ENCODE data around the gene BCL11B. TPM values are rescaled to one million over a fixed set of nuclear protein-coding genes. Genes with fewer than 3 reads are reported as not detected.

Gene BCL11B
- total and polyA plus RNA-seq, 4 donors, result 0.20 to 2.3 (median 0.66) TPM

DNA sequence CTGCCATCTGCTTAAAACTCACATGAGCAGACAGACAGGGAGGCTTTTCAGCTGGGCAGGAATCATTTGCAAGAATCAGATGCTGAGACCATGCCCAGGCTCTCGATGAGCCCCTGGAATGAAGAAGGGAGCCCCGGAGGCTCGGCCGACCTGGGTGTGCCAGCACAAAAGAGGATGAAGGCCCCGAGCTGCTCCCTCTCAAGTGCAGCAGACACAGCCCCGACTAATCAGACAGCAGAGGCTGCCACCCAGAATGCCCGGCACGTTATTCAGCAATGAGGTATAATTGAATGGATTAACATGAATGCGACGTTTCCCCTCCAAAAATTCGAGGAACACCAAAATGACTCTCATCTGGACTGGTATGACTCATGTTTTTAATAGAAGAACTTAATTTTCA is 58.9 kb downstream of the BCL11B start:
- Histone ChIP-seq H3K4me3 (no peak overlapping the region), H3K4me1 (ENCODE audit: control insufficient read depth in 5 of 5, insufficient read depth in 5 of 5, low read length in 5 of 5) (peaks cover 0 to 35% (median 4%) of the 10 kb centered on the region in 5 donors), H3K36me3 (ENCODE audit: control insufficient read depth in 4 of 4, insufficient read depth in 4 of 4, low read length in 4 of 4) (no peaks in the 10 kb centered on the region), H3K27ac (ENCODE audit: low read depth in 1 of 2, low read length in 1 of 2) (no peak overlapping the region), H3K27me3 (ENCODE audit: control insufficient read depth in 3 of 3, insufficient read depth in 3 of 3, low read length in 2 of 3) (no peaks in the 10 kb centered on the region), H3K9ac (ENCODE audit: insufficient read depth in 1 of 2, low read length in 2 of 2) (no peak overlapping the region), H3K9me3 (ENCODE audit: control insufficient read depth in 4 of 4, insufficient read depth in 3 of 4, low read length in 3 of 4) (peaks cover 0 to 3% (median 0%) of the 10 kb centered on the region in 4 donors)
- TF ChIP-seq, protein P1, sequence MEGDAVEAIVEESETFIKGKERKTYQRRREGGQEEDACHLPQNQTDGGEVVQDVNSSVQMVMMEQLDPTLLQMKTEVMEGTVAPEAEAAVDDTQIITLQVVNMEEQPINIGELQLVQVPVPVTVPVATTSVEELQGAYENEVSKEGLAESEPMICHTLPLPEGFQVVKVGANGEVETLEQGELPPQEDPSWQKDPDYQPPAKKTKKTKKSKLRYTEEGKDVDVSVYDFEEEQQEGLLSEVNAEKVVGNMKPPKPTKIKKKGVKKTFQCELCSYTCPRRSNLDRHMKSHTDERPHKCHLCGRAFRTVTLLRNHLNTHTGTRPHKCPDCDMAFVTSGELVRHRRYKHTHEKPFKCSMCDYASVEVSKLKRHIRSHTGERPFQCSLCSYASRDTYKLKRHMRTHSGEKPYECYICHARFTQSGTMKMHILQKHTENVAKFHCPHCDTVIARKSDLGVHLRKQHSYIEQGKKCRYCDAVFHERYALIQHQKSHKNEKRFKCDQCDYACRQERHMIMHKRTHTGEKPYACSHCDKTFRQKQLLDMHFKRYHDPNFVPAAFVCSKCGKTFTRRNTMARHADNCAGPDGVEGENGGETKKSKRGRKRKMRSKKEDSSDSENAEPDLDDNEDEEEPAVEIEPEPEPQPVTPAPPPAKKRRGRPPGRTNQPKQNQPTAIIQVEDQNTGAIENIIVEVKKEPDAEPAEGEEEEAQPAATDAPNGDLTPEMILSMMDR (IDR thresholded peaks at IDR 0.05; ENCODE audit: control extremely low read depth, extremely low read depth), result no peak
- DNase-seq, result no peak
- ATAC-seq (ENCODE audit: insufficient read depth, low FRiP score), result no peak
- WGBS, 2 donors, result 74 to 86% methylated on average over 11 of the region's 11 CpGs

DNA sequence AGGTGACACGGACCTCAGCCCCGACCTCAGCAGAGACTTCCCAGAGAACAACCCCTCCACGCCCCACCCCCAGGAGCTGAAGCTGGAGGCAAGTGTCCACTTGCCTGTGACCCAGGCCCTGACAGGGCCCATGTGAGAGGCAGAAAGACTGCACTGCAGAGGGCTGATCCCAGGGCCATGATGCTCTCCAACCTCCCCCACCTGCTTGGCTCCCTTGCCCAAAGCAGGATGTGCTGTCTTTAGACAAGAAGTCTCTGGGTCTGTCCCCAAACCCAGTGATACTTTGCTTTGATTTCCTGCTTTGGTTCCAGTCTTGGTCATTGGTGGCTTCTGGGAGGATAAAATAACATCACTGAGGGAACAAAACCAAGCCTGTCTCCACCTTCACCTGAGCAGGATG is 59.4 kb downstream of the BCL11B start:
- Histone ChIP-seq H3K27me3 (ENCODE audit: control insufficient read depth in 3 of 3, insufficient read depth in 3 of 3, low read length in 2 of 3) (no peaks in the 10 kb centered on the region), H3K9ac (ENCODE audit: insufficient read depth in 1 of 2, low read length in 2 of 2) (no peak overlapping the region), H3K4me3 (no peak overlapping the region), H3K27ac (ENCODE audit: low read depth in 1 of 2, low read length in 1 of 2) (no peak overlapping the region), H3K36me3 (ENCODE audit: control insufficient read depth in 4 of 4, insufficient read depth in 4 of 4, low read length in 4 of 4) (no peaks in the 10 kb centered on the region), H3K9me3 (ENCODE audit: control insufficient read depth in 4 of 4, insufficient read depth in 3 of 4, low read length in 3 of 4) (peaks cover 0 to 3% (median 0%) of the 10 kb centered on the region in 4 donors), H3K4me1 (ENCODE audit: control insufficient read depth in 5 of 5, insufficient read depth in 5 of 5, low read length in 5 of 5) (peaks cover 0 to 35% (median 4%) of the 10 kb centered on the region in 5 donors)
- TF ChIP-seq, protein P1 (IDR thresholded peaks at IDR 0.05; ENCODE audit: control extremely low read depth, extremely low read depth), result no peak
- WGBS, 2 donors, result 84 to 86% methylated on average over 3 of the region's 3 CpGs
- ATAC-seq (ENCODE audit: insufficient read depth, low FRiP score) (no peak), DNase-seq (no peak)

GRCh38 chr14:99212199-99212598 is 59.8 kb downstream of the BCL11B start:
- TF ChIP-seq, protein P1 (IDR thresholded peaks at IDR 0.05; ENCODE audit: control extremely low read depth, extremely low read depth), result no peak
- Histone ChIP-seq H3K9ac (ENCODE audit: insufficient read depth in 1 of 2, low read length in 2 of 2) (no peak overlapping the region), H3K27me3 (ENCODE audit: control insufficient read depth in 3 of 3, insufficient read depth in 3 of 3, low read length in 2 of 3) (no peaks in the 10 kb centered on the region), H3K36me3 (ENCODE audit: control insufficient read depth in 4 of 4, insufficient read depth in 4 of 4, low read length in 4 of 4) (no peaks in the 10 kb centered on the region), H3K4me3 (no peak overlapping the region), H3K4me1 (ENCODE audit: control insufficient read depth in 5 of 5, insufficient read depth in 5 of 5, low read length in 5 of 5) (peaks cover 0 to 35% (median 4%) of the 10 kb centered on the region in 5 donors), H3K27ac (ENCODE audit: low read depth in 1 of 2, low read length in 1 of 2) (no peak overlapping the region), H3K9me3 (ENCODE audit: control insufficient read depth in 4 of 4, insufficient read depth in 3 of 4, low read length in 3 of 4) (peaks cover 0 to 3% (median 0%) of the 10 kb centered on the region in 4 donors)
- WGBS, 2 donors, result 84% methylated on average over 7 of the region's 7 CpGs
- ATAC-seq (ENCODE audit: insufficient read depth, low FRiP score) (no peak), DNase-seq (no peak)

DNA sequence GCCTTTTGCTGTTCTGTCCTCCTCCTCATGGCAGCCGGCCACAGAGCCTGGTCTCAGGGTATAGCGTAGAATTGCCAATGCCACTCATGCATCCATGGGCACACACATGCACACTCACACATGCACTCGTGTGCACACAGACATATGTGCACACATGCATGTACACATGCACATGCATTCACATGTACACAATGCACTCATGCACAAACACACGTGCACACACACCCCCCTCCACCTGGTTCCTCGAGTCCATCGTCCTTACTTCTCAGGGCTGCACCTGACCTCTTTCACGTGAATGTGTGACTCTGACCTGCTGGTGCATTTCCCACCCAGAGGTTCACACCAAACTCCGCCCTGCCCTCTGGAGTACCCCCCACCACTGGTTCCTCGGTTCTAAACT is 60.6 kb downstream of the BCL11B start:
- Histone ChIP-seq H3K4me1 (ENCODE audit: control insufficient read depth in 5 of 5, insufficient read depth in 5 of 5, low read length in 5 of 5) (peaks cover 0 to 35% (median 4%) of the 10 kb centered on the region in 5 donors), H3K27ac (ENCODE audit: low read depth in 1 of 2, low read length in 1 of 2) (no peak overlapping the region), H3K9ac (ENCODE audit: insufficient read depth in 1 of 2, low read length in 2 of 2) (no peak overlapping the region), H3K27me3 (ENCODE audit: control insufficient read depth in 3 of 3, insufficient read depth in 3 of 3, low read length in 2 of 3) (no peaks in the 10 kb centered on the region), H3K4me3 (no peak overlapping the region), H3K9me3 (ENCODE audit: control insufficient read depth in 4 of 4, insufficient read depth in 3 of 4, low read length in 3 of 4) (peaks cover 0 to 3% (median 0%) of the 10 kb centered on the region in 4 donors), H3K36me3 (ENCODE audit: control insufficient read depth in 4 of 4, insufficient read depth in 4 of 4, low read length in 4 of 4) (no peaks in the 10 kb centered on the region)
- ATAC-seq (ENCODE audit: insufficient read depth, low FRiP score) (no peak), DNase-seq (no peak)
- TF ChIP-seq, protein P1 (IDR thresholded peaks at IDR 0.05; ENCODE audit: control extremely low read depth, extremely low read depth), result no peak
- WGBS, 2 donors, result 80% methylated on average over 9 of the region's 9 CpGs

All from lung (tissue), 12 donors.